Ureter (tissue), 1 donor: ENCODE results near the gene FGA. TPM values are rescaled to one million over a fixed set of nuclear protein-coding genes. Genes with fewer than 3 reads are reported as not detected.

ENCODE experiments used
- DNase-seq: peaks from one replicate; pipeline ENCODE4 v3.0.0-alpha.2; 2020; ENCODE audit warnings: low spot score
- total RNA-seq: library from RNA; stranded (reverse); gene quantifications from one replicate; pipeline ENCODE4 v1.2.4, GENCODE V29; 2023
- donor health status: DM: yes; HTN: yes; CAD: no.

FGA gene
- 1.2 TPM for total RNA-seq

- no peak for DNase-seq
Observed at GRCh38 chr4:154590329-154591006, at the start of gene FGA. TSS of gene FGA (minus strand) at chr4:154590742. CDS start at chr4:154590687, 55 bp downstream.

GRCh38 chr4:154634058-154634457 lies 43.5 kb upstream of the FGA start:
- no peak for DNase-seq

- no peak for DNase-seq
Observed at GRCh38 chr4:154631828-154632227, 41.3 kb upstream of the FGA start.

- DNase-seq = no peak
Observed at GRCh38 chr4:154630324-154630723, 39.8 kb upstream of the FGA start.

- DNase-seq = peak; percentile 48
Observed at GRCh38 chr4:154626793-154627484, 36.4 kb upstream of the FGA start.

- no peak for DNase-seq
Observed at GRCh38 chr4:154625971-154626370, 35.4 kb upstream of the FGA start.

GRCh38 chr4:154623995-154624394 lies 33.5 kb upstream of the FGA start:
- DNase-seq = no peak

- DNase-seq = no peak
Observed at GRCh38 chr4:154623436-154623835, 32.9 kb upstream of the FGA start.

GRCh38 chr4:154622598-154622997 lies 32.1 kb upstream of the FGA start:
- DNase-seq = no peak

GRCh38 chr4:154620111-154620510 lies 29.6 kb upstream of the FGA start:
- no peak for DNase-seq

GRCh38 chr4:154618708-154619315 lies 28.3 kb upstream of the FGA start:
- DNase-seq = no peak

- DNase-seq = no peak
Observed at GRCh38 chr4:154617820-154618317, 27.3 kb upstream of the FGA start.

- no peak for DNase-seq
Observed at GRCh38 chr4:154616731-154617130, 26.2 kb upstream of the FGA start.

- no peak for DNase-seq
Observed at GRCh38 chr4:154616287-154616686, 25.7 kb upstream of the FGA start.

- no peak for DNase-seq
Observed at GRCh38 chr4:154615211-154615610, 24.7 kb upstream of the FGA start.

GRCh38 chr4:154614306-154614705 lies 23.8 kb upstream of the FGA start:
- no peak for DNase-seq

GRCh38 chr4:154612472-154613414 lies 22.2 kb upstream of the FGA start, which contains the start of gene FGG:
TSS of gene FGG (minus strand) at chr4:154612656. CDS start at chr4:154612609, 47 bp downstream.
- DNase-seq = no peak

GRCh38 chr4:154611833-154612232 lies 21.3 kb upstream of the FGA start:
- DNase-seq = no peak

- no peak for DNase-seq
Observed at GRCh38 chr4:154610582-154610981, 20.0 kb upstream of the FGA start.

GRCh38 chr4:154609532-154609931 lies 19.0 kb upstream of the FGA start:
- no peak for DNase-seq

- DNase-seq = no peak
Observed at GRCh38 chr4:154608361-154609252, 18.1 kb upstream of the FGA start.
